Smooth muscle cell of the brain vasculature (primary cell): ENCODE results near the gene PRMT6.
"Not testable (repeated sequence)": the region's sequence is repeated elsewhere in the genome, so short reads cannot be mapped to it uniquely, and the experiment has no call there.

ENCODE experiments used
- DNase-seq: peaks from one replicate; pipeline ENCODE4 v3.0.0-alpha.2; 2012; ENCODE audit warnings: low read depth, low spot score

PRMT6 gene

GRCh38 chr1:107056426-107057196, at the start of gene PRMT6:
Gene PRMT6 (plus strand): TSS chr1:107056674. CDS start chr1:107056716, 42 bp downstream.
- DNase-seq, result peak; percentile 53

GRCh38 chr1:107009281-107009680, 47.2 kb upstream of the PRMT6 start:
- no peak for DNase-seq

- no peak for DNase-seq
These were observed 45.9 kb upstream of the PRMT6 start for GRCh38 chr1:107010582-107010981.

DNA sequence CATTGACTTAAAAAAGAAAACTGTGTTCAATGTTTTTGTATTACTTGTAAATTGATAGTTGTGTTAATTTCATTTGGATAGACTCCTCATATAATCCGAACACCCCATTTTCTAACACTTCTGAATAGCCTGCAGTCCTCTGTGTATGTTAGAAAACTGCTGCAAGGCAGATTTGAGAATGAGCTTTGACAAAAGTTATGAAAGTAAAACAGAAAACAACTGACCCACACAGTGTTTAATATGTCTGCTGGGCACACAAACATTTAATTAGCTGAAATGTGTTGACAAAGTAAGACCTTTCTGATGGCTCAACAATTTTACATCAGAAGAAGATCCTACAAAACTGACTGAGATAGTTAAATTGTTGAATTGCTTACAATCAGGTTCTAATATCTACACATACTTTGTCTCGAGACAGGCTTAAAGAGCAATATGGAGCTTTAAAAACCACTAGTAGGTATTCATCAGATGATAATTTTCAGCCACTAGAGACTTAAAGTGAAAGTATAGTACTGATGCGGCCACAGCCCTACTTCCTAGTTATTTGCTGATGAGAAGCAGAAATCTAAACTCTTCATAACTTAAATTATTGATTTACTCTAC, 40.0 kb upstream of the PRMT6 start:
- DNase-seq, result no peak

GRCh38 chr1:107018445-107018844, 38.0 kb upstream of the PRMT6 start:
- no peak for DNase-seq

- no peak for DNase-seq
These were observed 37.3 kb upstream of the PRMT6 start for GRCh38 chr1:107019166-107019565.

DNA sequence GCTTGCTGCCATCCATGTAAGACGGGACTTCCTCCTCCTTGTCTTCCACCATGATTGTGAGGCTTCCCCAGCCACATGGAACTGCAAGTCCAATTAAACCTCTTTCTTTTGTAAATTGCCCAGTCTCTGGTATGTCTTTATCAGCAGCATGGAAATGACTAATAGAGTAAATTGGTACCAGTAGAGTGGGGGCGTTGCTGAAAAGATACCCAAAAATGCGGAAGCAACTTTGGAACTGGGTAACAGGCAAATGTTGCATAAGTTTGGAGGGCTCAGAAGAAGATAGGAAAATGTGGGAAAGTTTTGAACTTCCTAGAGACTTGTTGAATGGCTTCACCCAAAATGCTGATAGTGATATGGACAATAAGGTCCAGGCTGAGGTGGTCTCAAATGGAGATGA, 17.6 kb upstream of the PRMT6 start:
- not testable (repeated sequence) for DNase-seq

DNA sequence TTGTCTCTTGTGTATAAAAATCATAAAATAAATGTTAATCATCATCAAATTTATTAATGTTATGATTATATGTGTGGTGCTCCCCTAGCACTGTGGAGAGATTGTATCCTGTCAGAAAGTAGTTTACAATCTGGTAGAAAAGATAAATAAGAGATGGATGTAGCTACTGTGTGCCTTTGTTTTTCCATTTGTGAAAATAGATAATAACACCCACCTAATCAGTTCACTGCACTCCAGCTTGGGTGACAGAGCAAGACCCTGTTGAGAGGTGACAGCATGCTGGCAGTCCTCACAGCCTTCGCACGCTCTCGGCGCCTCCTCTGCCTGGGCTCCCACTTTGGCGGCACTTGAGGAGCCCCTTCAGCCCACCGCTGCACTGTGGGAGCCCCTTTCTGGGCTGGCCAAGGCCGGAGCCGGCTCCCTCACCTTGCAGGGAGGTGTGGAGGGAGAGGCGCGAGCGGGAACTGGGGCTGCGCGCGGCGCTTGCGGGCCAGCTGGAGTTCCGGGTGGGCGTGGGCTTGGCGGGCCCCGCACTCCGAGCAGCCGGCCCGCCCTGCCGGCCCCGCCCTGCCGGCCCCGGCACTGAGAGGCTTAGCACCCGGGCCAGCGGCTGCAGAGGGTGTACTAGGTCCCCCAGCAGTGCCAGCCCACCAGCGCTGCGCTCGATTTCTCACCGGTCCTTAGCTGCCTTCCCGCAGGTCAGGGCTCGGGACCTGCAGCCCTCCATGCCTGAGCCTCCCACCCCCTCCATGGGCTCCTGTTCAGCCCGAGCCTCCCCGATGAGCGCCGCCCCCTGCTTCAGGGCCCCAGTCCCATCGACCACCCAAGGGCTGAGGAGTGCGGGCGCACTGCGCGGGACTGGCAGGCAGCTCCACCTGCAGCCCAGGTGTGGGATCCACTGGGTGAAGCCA, 11.9 kb upstream of the PRMT6 start:
- DNase-seq, result not testable (repeated sequence)

GRCh38 chr1:107047602-107048001, 8.9 kb upstream of the PRMT6 start:
- DNase-seq, result no peak

DNA sequence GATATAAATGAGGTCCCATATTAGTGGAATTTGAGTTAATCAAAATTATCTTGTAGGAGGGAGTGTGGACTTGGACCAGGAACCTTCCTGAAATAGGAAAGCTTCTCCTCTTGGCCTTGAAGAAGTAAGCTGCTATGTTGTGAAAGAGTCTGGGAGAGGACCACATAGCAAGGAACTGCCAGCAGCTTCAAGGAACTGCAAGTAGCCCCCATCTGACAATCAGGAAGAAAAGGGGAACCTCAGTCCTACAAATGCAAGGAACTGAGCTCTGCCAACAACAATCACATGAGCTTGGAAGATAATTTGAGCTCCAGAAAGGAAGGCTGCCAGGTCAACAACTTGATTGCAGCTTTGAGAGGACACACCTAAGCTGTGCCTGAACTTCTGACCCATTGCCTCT, 8.2 kb upstream of the PRMT6 start:
- no peak for DNase-seq

- no peak for DNase-seq
These were observed 5.2 kb upstream of the PRMT6 start for GRCh38 chr1:107051266-107051665.

DNA sequence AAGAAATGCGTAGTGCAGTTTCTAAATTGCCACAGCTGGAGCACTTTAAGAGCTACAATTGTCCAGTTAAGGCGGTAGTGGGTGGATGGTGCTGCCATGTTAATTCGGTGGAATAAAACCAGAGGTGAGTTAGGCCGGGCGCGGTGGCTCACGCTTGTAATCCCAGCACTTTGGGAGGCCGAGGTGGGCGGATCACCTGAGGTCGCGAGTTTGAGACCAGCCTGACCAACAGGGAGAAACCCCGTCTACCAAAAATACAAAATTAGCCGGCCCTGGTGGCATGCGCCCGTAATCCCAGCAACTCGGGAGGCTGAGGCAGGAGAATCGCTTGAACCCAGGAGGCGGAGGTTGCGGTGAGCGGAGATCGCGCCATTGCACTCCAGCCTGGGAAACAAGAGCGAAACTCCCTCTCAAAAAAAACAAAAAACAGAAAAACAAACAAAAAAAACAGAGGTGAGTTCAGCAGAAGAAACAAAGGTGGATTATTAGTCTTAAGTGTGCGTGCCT, 502 bp upstream of the PRMT6 start:
- DNase-seq, result not testable (repeated sequence)

DNA sequence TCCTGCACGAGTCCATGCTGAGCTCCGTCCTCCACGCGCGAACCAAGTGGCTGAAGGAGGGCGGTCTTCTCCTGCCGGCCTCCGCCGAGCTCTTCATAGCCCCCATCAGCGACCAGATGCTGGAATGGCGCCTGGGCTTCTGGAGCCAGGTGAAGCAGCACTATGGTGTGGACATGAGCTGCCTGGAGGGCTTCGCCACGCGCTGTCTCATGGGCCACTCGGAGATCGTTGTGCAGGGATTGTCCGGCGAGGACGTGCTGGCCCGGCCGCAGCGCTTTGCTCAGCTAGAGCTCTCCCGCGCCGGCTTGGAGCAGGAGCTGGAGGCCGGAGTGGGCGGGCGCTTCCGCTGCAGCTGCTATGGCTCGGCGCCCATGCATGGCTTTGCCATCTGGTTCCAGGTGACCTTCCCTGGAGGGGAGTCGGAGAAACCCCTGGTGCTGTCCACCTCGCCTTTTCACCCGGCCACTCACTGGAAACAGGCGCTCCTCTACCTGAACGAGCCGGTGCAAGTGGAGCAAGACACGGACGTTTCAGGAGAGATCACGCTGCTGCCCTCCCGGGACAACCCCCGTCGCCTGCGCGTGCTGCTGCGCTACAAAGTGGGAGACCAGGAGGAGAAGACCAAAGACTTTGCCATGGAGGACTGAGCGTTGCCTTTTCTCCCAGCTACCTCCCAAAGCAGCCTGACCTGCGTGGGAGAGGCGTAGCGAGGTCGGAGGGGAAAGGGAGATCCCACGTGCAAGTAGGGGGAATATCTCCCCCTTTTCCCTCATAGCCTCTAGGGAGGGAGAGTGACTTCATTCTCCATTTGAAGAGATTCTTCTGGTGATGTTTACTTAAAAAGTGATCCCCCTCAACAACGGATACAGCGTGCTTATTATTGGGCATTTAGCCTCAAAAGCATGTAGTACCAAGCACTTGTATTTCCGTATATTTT, 991 bp downstream of the PRMT6 start:
- DNase-seq, result no peak

- DNase-seq, result no peak
These were observed 2.0 kb downstream of the PRMT6 start for GRCh38 chr1:107058245-107059032.

DNA sequence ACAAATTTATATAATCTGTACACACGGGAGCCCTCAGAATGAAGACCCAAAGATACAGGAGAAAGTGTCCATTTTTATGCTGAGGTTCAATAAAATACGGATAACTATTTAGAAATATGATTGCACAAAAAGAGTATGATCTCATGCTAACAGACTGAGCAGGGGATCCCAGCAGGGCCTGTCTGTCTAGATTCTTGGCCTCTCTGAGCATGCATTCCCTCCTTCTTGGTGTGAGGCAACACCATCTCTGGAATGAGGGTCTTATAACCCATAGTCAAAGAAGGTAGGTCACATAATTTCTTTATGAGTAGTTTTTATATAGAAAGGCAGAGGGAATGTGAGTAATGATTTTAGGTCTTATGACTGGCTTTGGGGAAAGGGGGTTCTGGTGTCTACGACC, 5.4 kb downstream of the PRMT6 start:
- no peak for DNase-seq

- DNase-seq, result no peak
These were observed 17.0 kb downstream of the PRMT6 start for GRCh38 chr1:107073493-107073892.

DNA sequence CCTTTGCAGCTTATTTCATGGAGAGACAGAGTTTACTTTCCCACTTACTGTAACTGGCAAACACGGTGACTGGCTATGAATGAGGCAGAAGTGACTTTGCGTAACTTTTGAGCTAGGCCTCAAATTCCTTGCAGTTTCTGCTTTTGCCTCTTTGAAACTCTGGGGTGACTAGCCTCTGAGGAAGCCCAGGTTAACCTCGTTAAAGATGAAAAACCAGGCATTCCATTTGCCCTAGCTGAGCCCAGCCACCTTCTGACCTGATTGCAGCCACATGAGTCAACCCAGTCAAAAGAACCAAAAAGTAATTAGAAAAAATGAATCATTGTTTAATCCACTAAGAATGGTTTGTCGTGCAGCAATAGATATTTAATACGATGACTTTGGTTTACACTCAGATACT, 20.4 kb downstream of the PRMT6 start:
- no peak for DNase-seq

DNA sequence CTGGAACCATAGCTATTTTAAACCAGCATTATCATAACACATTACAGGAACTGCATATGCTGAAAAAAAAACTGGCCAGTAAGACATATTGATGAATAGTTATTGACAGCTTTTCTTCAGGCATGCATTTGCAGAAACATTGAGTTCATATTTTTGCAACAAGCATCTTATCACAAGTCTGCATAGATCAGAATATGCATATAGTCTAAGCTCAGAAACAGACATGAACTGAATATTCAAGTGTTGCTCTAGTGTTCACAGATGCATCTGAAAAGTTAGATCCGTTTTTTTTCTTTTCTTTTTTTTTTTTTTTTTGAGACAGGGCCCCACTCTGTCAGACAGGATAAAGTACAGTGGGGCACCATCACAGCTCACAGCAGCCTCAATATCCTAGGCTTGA, 22.8 kb downstream of the PRMT6 start:
- DNase-seq, result no peak

GRCh38 chr1:107081102-107081501, 24.6 kb downstream of the PRMT6 start:
- DNase-seq, result no peak

- no peak for DNase-seq
These were observed 34.9 kb downstream of the PRMT6 start for GRCh38 chr1:107091418-107091817.
